OCI-LY1 (cell line): ENCODE measurements around the gene KDM6B.

Experiments used
- H2AFZ ChIP-seq: fragments of 200-600 bp; sonication (generic), shearing (Covaris generic); 2 replicates; pipeline ENCODE4 v1.6.0; 2014; ENCODE audit warnings: antibody characterized with exemption, mild to moderate bottlenecking, low read length
- H3F3A ChIP-seq: fragments of 200-600 bp; sonication (generic), shearing (Covaris generic); 2 replicates; pipeline ENCODE4 v1.6.0; 2014; ENCODE audit warnings: mild to moderate bottlenecking, antibody characterized with exemption, low read length, moderate library complexity; ENCODE audit not compliant: insufficient read depth
- H3K27ac ChIP-seq: fragments of 200-600 bp; sonication (generic); 2 replicates; pipeline ENCODE4 v1.5.1; 2014; ENCODE audit warnings: low read length, mixed run types, mild to moderate bottlenecking, low read depth; ENCODE audit not compliant: poor library complexity, severe bottlenecking
- H3K27me3 ChIP-seq: fragments of 200-600 bp; sonication (generic); 2 replicates; pipeline ENCODE4 v1.6.0; 2014; ENCODE audit warnings: antibody characterized with exemption, mild to moderate bottlenecking, low read length, moderate library complexity; ENCODE audit not compliant: insufficient read depth
- H3K36me3 ChIP-seq: fragments of 200-600 bp; sonication (generic); 2 replicates; pipeline ENCODE4 v1.6.1; 2014; ENCODE audit warnings: mild to moderate bottlenecking, antibody characterized with exemption, low read length, moderate library complexity, mixed read lengths; ENCODE audit not compliant: insufficient read depth
- H3K4me1 ChIP-seq: fragments of 200-600 bp; sonication (generic); 2 replicates; pipeline ENCODE4 v1.5.1; 2014; ENCODE audit warnings: mild to moderate bottlenecking, low read length, moderate library complexity; ENCODE audit not compliant: insufficient read depth, severe bottlenecking
- H3K4me2 ChIP-seq: fragments of 200-600 bp; sonication (generic), shearing (Covaris generic); 2 replicates; pipeline ENCODE4 v1.6.1; 2014; ENCODE audit warnings: low read length
- H3K4me3 ChIP-seq: fragments of 200-600 bp; sonication (generic); 2 replicates; pipeline ENCODE4 v1.5.1; 2014; ENCODE audit warnings: low read length, low read depth, mild to moderate bottlenecking, mixed read lengths; ENCODE audit not compliant: poor library complexity, severe bottlenecking
- H3K79me2 ChIP-seq: fragments of 200-600 bp; shearing (Covaris generic); 2 replicates; pipeline ENCODE4 v1.6.1; 2016; ENCODE audit warnings: mixed run types, low read length, mixed read lengths; ENCODE audit not compliant: insufficient read depth
- H3K9ac ChIP-seq: fragments of 200-600 bp; sonication (generic), shearing (Covaris generic); 2 replicates; pipeline ENCODE4 v1.6.1; 2014; ENCODE audit warnings: mild to moderate bottlenecking, low read length, mixed read lengths
- H3K9me2 ChIP-seq: fragments of 200-600 bp; sonication (generic), shearing (Covaris generic); 2 replicates; pipeline ENCODE4 v1.6.1; 2014; ENCODE audit warnings: low read depth, mild to moderate bottlenecking, low read length, mixed read lengths
- H3K9me3 ChIP-seq: fragments of 200-600 bp; shearing (Covaris generic); 2 replicates; pipeline ENCODE4 v1.6.1; 2014; ENCODE audit warnings: low read length, mixed read lengths
- H4K20me1 ChIP-seq: fragments of 200-600 bp; sonication (generic), shearing (Covaris generic); 2 replicates; pipeline ENCODE4 v1.6.0; 2016; ENCODE audit warnings: mild to moderate bottlenecking, low read length; ENCODE audit not compliant: insufficient read depth
- EZH2 ChIP-seq: fragments of 200-600 bp; sonication (generic), shearing (Covaris generic); IDR thresholded peaks from 2 replicates; pipeline ENCODE4 v1.8.0; 2017; ENCODE audit warnings: borderline replicate concordance, mixed run types, mild to moderate bottlenecking, antibody characterized with exemption, low read length, moderate library complexity, mixed read lengths
- TF ChIP-seq, protein P1 (sequence below): fragments of 200-600 bp; sonication (generic), shearing (Covaris generic); IDR thresholded peaks from 2 replicates; pipeline ENCODE4 v1.5.1; 2017; ENCODE audit warnings: mild to moderate bottlenecking, antibody characterized with exemption, low read length, moderate library complexity, mixed read lengths

Gene KDM6B

DNA sequence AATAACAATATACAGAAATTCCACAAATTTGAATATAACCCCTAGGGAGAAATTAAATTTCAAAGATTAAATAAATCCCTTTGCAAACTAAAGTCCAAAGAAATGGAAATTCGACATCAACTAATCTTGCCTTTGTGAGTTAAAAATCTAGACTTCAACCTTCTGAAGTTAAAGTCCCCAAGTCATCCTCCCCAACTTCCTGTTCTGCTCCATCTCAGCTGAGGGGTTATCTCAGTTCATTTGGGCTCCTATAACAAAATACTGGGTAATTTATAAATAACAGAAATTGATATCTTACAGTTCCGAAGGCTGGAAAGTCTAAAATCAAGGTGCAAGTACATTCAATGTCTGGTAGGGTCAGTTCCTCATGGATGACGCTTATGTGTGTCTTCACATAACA lies 22.8 kb upstream of the KDM6B start:
- Histone ChIP-seq H3K79me2 (no peaks in the 10 kb centered on the region), H3K36me3 (no peaks in the 10 kb centered on the region), H3F3A (no peaks in the 10 kb centered on the region), H3K4me3 (no peak overlapping the region), H3K4me2 (no peak overlapping the region), H3K9me3 (no peaks in the 10 kb centered on the region), H3K9ac (no peak overlapping the region), H3K9me2 (no peaks in the 10 kb centered on the region), H4K20me1 (no peaks in the 10 kb centered on the region), H3K27ac (no peak overlapping the region), H3K27me3 (0 out of 2 replicates have a peak, but pooled peaks cover 1% of the 10 kb centered on the region), H2AFZ (no peak overlapping the region), H3K4me1 (no peaks in the 10 kb centered on the region)
- TF ChIP-seq, protein P1, sequence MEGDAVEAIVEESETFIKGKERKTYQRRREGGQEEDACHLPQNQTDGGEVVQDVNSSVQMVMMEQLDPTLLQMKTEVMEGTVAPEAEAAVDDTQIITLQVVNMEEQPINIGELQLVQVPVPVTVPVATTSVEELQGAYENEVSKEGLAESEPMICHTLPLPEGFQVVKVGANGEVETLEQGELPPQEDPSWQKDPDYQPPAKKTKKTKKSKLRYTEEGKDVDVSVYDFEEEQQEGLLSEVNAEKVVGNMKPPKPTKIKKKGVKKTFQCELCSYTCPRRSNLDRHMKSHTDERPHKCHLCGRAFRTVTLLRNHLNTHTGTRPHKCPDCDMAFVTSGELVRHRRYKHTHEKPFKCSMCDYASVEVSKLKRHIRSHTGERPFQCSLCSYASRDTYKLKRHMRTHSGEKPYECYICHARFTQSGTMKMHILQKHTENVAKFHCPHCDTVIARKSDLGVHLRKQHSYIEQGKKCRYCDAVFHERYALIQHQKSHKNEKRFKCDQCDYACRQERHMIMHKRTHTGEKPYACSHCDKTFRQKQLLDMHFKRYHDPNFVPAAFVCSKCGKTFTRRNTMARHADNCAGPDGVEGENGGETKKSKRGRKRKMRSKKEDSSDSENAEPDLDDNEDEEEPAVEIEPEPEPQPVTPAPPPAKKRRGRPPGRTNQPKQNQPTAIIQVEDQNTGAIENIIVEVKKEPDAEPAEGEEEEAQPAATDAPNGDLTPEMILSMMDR: no peak
- no peak for TF ChIP-seq EZH2

DNA sequence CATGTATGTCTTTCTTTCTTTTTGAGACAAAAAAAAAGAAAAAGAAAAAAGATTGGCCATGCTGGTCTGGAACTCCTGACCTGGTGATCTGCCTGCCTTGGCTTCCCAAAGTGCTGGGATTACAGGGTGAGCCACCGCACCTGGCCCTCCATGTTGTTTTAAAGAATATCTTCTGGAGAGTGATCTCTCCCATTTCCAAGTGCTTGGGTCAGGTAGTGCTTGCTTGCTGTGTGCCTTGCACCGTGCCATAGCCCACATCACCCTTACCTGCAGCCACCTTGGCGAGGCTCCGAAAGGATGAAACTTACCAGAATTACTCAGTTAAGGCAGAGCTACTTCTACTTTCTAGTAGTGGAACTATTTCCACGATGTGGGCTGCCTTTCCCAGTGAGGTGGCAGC lies 19.0 kb upstream of the KDM6B start:
- H3K4me2 ChIP-seq: no peak overlapping the region
- H3K79me2 ChIP-seq: no peaks in the 10 kb centered on the region
- no peak overlapping the region for H2AFZ ChIP-seq
- H3K36me3 ChIP-seq: no peaks in the 10 kb centered on the region
- H4K20me1 ChIP-seq: no peaks in the 10 kb centered on the region
- peaks cover 7% of the 10 kb centered on the region; the same call in 1 of the 2 replicates for H3K27me3 ChIP-seq
- no peak overlapping the region for H3K9ac ChIP-seq
- no peak overlapping the region for H3K27ac ChIP-seq
- no peak for TF ChIP-seq EZH2
- TF ChIP-seq, protein P1: no peak
- H3F3A ChIP-seq: no peaks in the 10 kb centered on the region
- H3K4me3 ChIP-seq: no peak overlapping the region
- no peaks in the 10 kb centered on the region for H3K9me2 ChIP-seq
- no peaks in the 10 kb centered on the region for H3K4me1 ChIP-seq
- H3K9me3 ChIP-seq: no peaks in the 10 kb centered on the region

DNA sequence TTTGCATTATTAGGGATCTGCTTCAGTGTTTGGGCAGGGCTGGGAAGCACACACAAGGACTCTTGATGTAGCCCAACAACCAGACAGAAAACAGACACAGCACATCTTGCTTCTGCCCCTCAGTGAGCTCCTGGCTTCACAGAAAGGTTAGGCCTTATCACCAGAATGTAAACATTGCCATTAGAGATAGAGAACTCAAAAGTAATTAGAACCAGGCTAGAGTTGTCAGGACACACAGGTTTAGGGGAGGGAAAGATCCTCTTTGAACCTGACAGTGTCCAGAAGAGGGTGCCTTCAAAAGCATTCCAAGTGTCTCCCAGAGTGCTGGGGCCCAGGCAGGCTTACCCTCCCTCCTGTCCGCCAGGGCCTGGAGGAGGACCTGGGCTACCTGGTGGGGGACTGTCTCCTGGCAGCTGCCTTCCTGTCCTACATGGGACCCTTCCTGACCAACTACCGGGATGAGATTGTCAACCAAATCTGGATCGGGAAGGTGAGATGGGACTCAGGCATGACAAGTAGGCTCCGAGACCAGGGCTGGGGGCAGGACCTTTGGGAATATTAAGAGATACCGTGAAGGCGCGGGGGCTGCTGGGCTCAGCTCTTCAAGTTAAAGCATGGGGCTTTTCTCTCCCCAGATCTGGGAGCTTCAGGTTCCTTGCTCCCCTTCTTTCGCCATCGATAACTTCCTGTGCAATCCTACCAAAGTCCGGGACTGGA lies 16.9 kb upstream of the KDM6B start:
- Histone ChIP-seq H3K4me1 (no peaks in the 10 kb centered on the region), H3K27me3 (peaks cover 7% of the 10 kb centered on the region; the same call in 1 of the 2 replicates), H3F3A (no peaks in the 10 kb centered on the region)

More for the DNA sequence above, 16.9 kb upstream of the KDM6B start:
- H3K4me2 ChIP-seq: no peak overlapping the region
- no peak overlapping the region for H3K9ac ChIP-seq
- no peaks in the 10 kb centered on the region for H3K79me2 ChIP-seq
- H3K9me3 ChIP-seq: no peaks in the 10 kb centered on the region
- no peaks in the 10 kb centered on the region for H3K36me3 ChIP-seq
- no peaks in the 10 kb centered on the region for H3K9me2 ChIP-seq
- TF ChIP-seq EZH2: no peak
- TF ChIP-seq, protein P1: no peak
- no peaks in the 10 kb centered on the region for H4K20me1 ChIP-seq
- H3K4me3 ChIP-seq: no peak overlapping the region
- no peak overlapping the region for H2AFZ ChIP-seq
- H3K27ac ChIP-seq: no peak overlapping the region
